GM10847 (cell line): ENCODE measurements around the gene C4orf50.

Source experiments
- POLR2A ChIP-seq: IDR thresholded peaks from 2 replicates; pipeline ENCODE4 v1.6.1; 2011; ENCODE audit not compliant: insufficient read length; ENCODE audit errors: extremely low read depth

Gene C4orf50

GRCh38 chr4:5878359-5878758 is 139.9 kb downstream of the C4orf50 start:
- TF ChIP-seq POLR2A = no peak

GRCh38 chr4:5877392-5877791 is 140.8 kb downstream of the C4orf50 start:
- TF ChIP-seq POLR2A = no peak

- no peak for TF ChIP-seq POLR2A
Measured at GRCh38 chr4:5874811-5875449, 143.3 kb downstream of the C4orf50 start.

GRCh38 chr4:5870701-5871100 is 147.5 kb downstream of the C4orf50 start:
- no peak for TF ChIP-seq POLR2A

GRCh38 chr4:5869966-5870619 is 148.1 kb downstream of the C4orf50 start:
- TF ChIP-seq POLR2A = no peak

- TF ChIP-seq POLR2A = no peak
Measured at GRCh38 chr4:5867866-5868265, 150.4 kb downstream of the C4orf50 start.

GRCh38 chr4:5866841-5867813 is 151.1 kb downstream of the C4orf50 start:
- TF ChIP-seq POLR2A = no peak

- no peak for TF ChIP-seq POLR2A
Measured at GRCh38 chr4:5865896-5866599, 152.2 kb downstream of the C4orf50 start.

- TF ChIP-seq POLR2A = no peak
Measured at GRCh38 chr4:5863461-5864113, 154.6 kb downstream of the C4orf50 start.

GRCh38 chr4:5858020-5858769 is 160.0 kb downstream of the C4orf50 start:
- no peak for TF ChIP-seq POLR2A

- no peak for TF ChIP-seq POLR2A
Measured at GRCh38 chr4:5857199-5857598, 161.0 kb downstream of the C4orf50 start.

- no peak for TF ChIP-seq POLR2A
Measured at GRCh38 chr4:5854929-5855328, 163.3 kb downstream of the C4orf50 start.

GRCh38 chr4:5852523-5853202 is 165.6 kb downstream of the C4orf50 start:
- no peak for TF ChIP-seq POLR2A
